Left lung (tissue), 10 donors: ENCODE results near the gene DLEC1. TPM values are rescaled to one million over a fixed set of nuclear protein-coding genes. Genes with fewer than 3 reads are reported as not detected.
"Not testable (repeated sequence)": the region's sequence is repeated elsewhere in the genome, so short reads cannot be mapped to it uniquely, and the experiment has no call there.

Source experiments
- ATAC-seq: fragments of 200-7000 bp; cut with Tn5 transposase; one replicate; pipeline ENCODE4 v1.9.1; 2020; ENCODE audit warnings: moderate library complexity
- DNase-seq, 4 donors: peaks; one replicate each; pipeline ENCODE4 v3.0.0-alpha.2; 2013 to 2020
- H3K27ac ChIP-seq, 2 donors: fragments of 200-600 bp; sonication (generic) in 1 of 2; one replicate each; pipeline versions ENCODE4 v1.5.0 to v1.8.0; 2020 to 2021
- H3K27me3 ChIP-seq, 2 donors: fragments of 200-600 bp; sonication (generic) in 1 of 2; one replicate each; pipeline versions ENCODE4 v1.5.0 to v1.8.0; 2020 to 2021
- H3K36me3 ChIP-seq, 2 donors: fragments of 200-600 bp; sonication (generic) in 1 of 2; one replicate each; pipeline versions ENCODE4 v1.5.0 to v1.8.0; 2020 to 2021
- H3K4me1 ChIP-seq, 2 donors: fragments of 200-600 bp; one replicate each; pipeline ENCODE4 v1.8.0; 2021
- H3K4me3 ChIP-seq, 2 donors: fragments of 200-600 bp; sonication (generic) in 1 of 2; one replicate each; pipeline versions ENCODE4 v1.5.0 to v1.8.0; 2020 to 2021; ENCODE audit warnings: mild to moderate bottlenecking in 1 of 2
- H3K9me3 ChIP-seq, 2 donors: fragments of 200-600 bp; sonication (generic) in 1 of 2; one replicate each; pipeline versions ENCODE4 v1.5.0 to v1.8.0; 2020 to 2021
- CTCF ChIP-seq, 2 donors: fragments of 200-600 bp; sonication (generic) in 1 of 2; IDR thresholded peaks; one replicate each; pipeline versions ENCODE4 v1.5.0 to v1.8.0; 2021; ENCODE audit warnings: antibody characterized with exemption in 2 of 2
- intact Hi-C, 2 donors: fragments of 100-400 bp; cut with DNase I; formaldehyde crosslinking; loops; one replicate each; pipeline versions ENCODE4 v1.11.2 to v1.14.2; 2022
- polyA plus RNA-seq, 6 donors: library from polyadenylated mRNA; unstranded; fragments of 120-200 nt; gene quantifications; one replicate each; pipeline ENCODE4 v1.2.1, GENCODE V29; 2013; ENCODE audit not compliant: insufficient read length in 6 of 6
- total RNA-seq, 2 donors: library from RNA; stranded (reverse); fragmentation: NEBNext Ultra II Directional; extraction: Animal tissue kit (Norgen Biotek cat#: 25700); gene quantifications; one replicate each; pipeline ENCODE4 v1.2.1, GENCODE V29; 2021
- donor health status: DM: no; HTN: yes; CAD: no.
- donor health status: DM: no; HTN: no; CAD: no.

Gene DLEC1
- total and polyA plus RNA-seq, 8 donors, result 2.8 to 10.5 (median 6.1) TPM

- no peaks in the 10 kb centered on the region for H3K36me3 ChIP-seq
- peak overlapping the region; percentile 64 to 71 for H3K4me3 ChIP-seq
- H3K27ac ChIP-seq, result peak overlapping the region; percentile 71 to 80
- intact Hi-C loops, result no loop called here
- no peak for TF ChIP-seq CTCF (IDR thresholded peaks at IDR 0.05)
- H3K9me3 ChIP-seq, result no peaks in the 10 kb centered on the region
- peaks cover 21 to 50% of the 10 kb centered on the region in 2 donors for H3K4me1 ChIP-seq
- ATAC-seq (peak; percentile 29), DNase-seq (peak in 1 of 4 donors; percentile 75)
- H3K27me3 ChIP-seq, result peaks cover 0 to 35% of the 10 kb centered on the region in 2 donors
Measured at GRCh38 chr3:38030126-38031021, 8.6 kb upstream of the DLEC1 start.

GRCh38 chr3:38031022-38031994 lies 7.7 kb upstream of the DLEC1 start:
- Histone ChIP-seq H3K9me3 (no peaks in the 10 kb centered on the region), H3K27ac (peak overlapping the region; percentile 71 to 80), H3K4me3 (no peak overlapping the region), H3K36me3 (no peaks in the 10 kb centered on the region), H3K4me1 (peaks cover 15 to 40% of the 10 kb centered on the region in 2 donors), H3K27me3 (peaks cover 0 to 35% of the 10 kb centered on the region in 2 donors)
- DNase-seq, result peak in 3 of 4 donors; percentile 37 to 91 (median 89)
- peak; percentile 78 for ATAC-seq
- no peak for TF ChIP-seq CTCF (IDR thresholded peaks at IDR 0.05)
- intact Hi-C loops, result no loop called here

- Histone ChIP-seq H3K27ac (no peak overlapping the region), H3K4me1 (peaks cover 15 to 38% of the 10 kb centered on the region in 2 donors), H3K27me3 (peaks cover 0 to 35% of the 10 kb centered on the region in 2 donors), H3K36me3 (no peaks in the 10 kb centered on the region), H3K9me3 (no peaks in the 10 kb centered on the region), H3K4me3 (no peak overlapping the region)
- no peak for DNase-seq
- ATAC-seq, result no peak
- intact Hi-C loops, result no loop called here
- no peak for TF ChIP-seq CTCF (IDR thresholded peaks at IDR 0.05)
Measured at GRCh38 chr3:38032328-38032865, 6.6 kb upstream of the DLEC1 start.

GRCh38 chr3:38033586-38033985 lies 5.4 kb upstream of the DLEC1 start:
- H3K27ac ChIP-seq, ATAC-seq, H3K36me3 ChIP-seq, DNase-seq, H3K9me3 ChIP-seq, H3K4me3 ChIP-seq, intact Hi-C loops: not testable (repeated sequence)
- Histone ChIP-seq H3K4me1 (peaks cover 15 to 37% of the 10 kb centered on the region in 2 donors), H3K27me3 (peaks cover 0 to 27% of the 10 kb centered on the region in 2 donors)

GRCh38 chr3:38034335-38034734 lies 4.7 kb upstream of the DLEC1 start:
- H3K4me1 ChIP-seq, result peaks cover 18 to 37% of the 10 kb centered on the region in 2 donors
- H3K9me3 ChIP-seq, H3K27ac ChIP-seq, DNase-seq, H3K36me3 ChIP-seq, ATAC-seq, H3K4me3 ChIP-seq, intact Hi-C loops: not testable (repeated sequence)
- H3K27me3 ChIP-seq, result peaks cover 0 to 19% of the 10 kb centered on the region in 2 donors
